ENCODE data around the gene LRRC70. TPM values are rescaled to one million over a fixed set of nuclear protein-coding genes. Genes with fewer than 3 reads are reported as not detected.
A peak's percentile ranks its signal among the peaks of the same experiment; 100 is the strongest.

Gene LRRC70
- total and polyA plus RNA-seq, 10 donors = 3.9 to 15.4 (median 10.1) TPM

DNA sequence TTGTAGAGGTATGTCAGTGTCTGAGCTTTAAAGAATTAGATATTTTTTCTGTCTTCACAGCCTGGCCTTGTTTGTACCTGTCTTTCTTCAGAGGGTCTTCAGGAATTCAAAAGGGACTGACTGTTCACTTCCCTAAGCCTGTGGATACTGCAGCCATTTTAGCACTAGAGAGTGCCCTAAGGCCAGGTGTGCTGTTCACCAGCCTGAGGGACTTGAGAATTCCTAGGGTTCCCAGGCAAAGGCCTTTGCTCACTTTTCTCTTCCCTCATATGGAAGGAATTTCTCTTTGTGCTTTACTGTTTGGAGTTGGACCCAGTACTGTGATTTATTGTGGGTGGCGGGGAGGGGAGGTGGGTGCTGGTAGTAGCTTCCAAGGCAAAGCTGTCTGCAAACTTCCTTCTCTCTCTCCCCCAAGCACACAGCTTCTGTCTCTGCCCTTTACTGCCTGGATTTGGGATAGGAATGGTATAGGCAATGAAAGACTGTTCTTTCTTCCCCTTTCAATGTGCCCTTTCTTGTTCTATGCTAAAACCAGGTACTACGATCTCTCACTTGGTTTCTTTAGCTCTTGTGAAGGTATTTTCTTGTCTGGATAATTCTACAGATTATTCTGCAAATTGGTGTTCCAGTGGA is 9.7 kb upstream of the LRRC70 start:
- Histone ChIP-seq H3K4me1 (peaks cover 0 to 11% (median 0%) of the 10 kb centered on the region in 6 donors), H3K36me3 (peaks cover 0 to 48% (median 24%) of the 10 kb centered on the region in 6 donors), H3K27ac (no peak overlapping the region), H3K9me3 (peaks cover 0 to 43% (median 36%) of the 10 kb centered on the region in 8 donors), H3K27me3 (replicated peaks in 1 of 7) (no peaks in the 10 kb centered on the region), H3K4me3 (no peak overlapping the region)
- TF ChIP-seq POLR2AphosphoS5 (IDR thresholded peaks at IDR 0.05) = no peak
- no peak for TF ChIP-seq CTCF (IDR thresholded peaks at IDR 0.05 in 8 of 11, conservative IDR thresholded peaks at IDR 0.05 in 3 of 11)
- no peak for TF ChIP-seq POLR2A (IDR thresholded peaks at IDR 0.05)
- 91 to 100% (median 93%) methylated on average over 2 of the region's 2 CpGs for WGBS, 5 donors
- intact Hi-C loops (cut with DNase I; ENCODE audit: low total_unique reads) = no loop called here
- no peak for DNase-seq

GRCh38 chr5:62569470-62569869 is 9.1 kb upstream of the LRRC70 start:
- Histone ChIP-seq H3K4me3 (no peak overlapping the region), H3K36me3 (peaks cover 0 to 46% (median 24%) of the 10 kb centered on the region in 6 donors), H3K4me1 (peaks cover 0 to 11% (median 0%) of the 10 kb centered on the region in 6 donors), H3K27ac (no peak overlapping the region), H3K27me3 (replicated peaks in 1 of 7) (no peaks in the 10 kb centered on the region), H3K9me3 (peaks cover 0 to 43% (median 36%) of the 10 kb centered on the region in 8 donors)
- no peak for DNase-seq
- TF ChIP-seq POLR2A (IDR thresholded peaks at IDR 0.05) (no peak), CTCF (IDR thresholded peaks at IDR 0.05 in 8 of 11, conservative IDR thresholded peaks at IDR 0.05 in 3 of 11) (no peak), POLR2AphosphoS5 (IDR thresholded peaks at IDR 0.05) (no peak)
- WGBS, 5 donors = 64 to 86% (median 74%) methylated on average over 1 of the region's 1 CpG
- intact Hi-C loops (cut with DNase I; ENCODE audit: low total_unique reads) = no loop called here

DNA sequence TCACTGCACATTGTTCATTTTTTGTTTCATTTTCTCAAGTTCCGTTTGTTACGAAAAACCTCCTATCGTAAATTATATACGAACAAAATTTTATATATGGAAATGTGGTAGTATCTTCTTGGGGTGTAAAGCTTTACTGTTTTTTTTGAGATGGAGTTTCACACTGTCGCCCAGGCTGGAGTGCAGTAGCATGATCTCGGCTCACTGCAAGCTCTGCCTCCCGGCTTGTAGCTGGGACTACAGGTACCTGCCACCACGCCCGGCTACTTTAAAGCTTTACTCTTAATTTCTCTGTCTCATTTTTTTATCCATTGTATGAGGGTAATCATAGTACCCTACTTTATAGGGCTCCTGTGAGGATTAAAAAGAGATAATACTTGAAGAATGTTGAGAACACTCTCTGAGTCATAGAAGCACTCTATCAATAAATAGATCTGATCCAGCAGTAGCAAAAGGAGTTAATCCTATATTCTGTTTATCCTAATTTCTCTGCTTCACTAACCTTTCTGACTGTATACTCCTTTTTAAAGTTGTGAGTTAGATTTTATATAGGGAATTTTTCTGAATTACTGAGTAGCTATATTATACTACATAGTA is 5.6 kb upstream of the LRRC70 start:
- no peak for TF ChIP-seq POLR2AphosphoS5 (IDR thresholded peaks at IDR 0.05)

GRCh38 chr5:62574599-62574998 is 4.0 kb upstream of the LRRC70 start:
- intact Hi-C loops (cut with DNase I; ENCODE audit: low total_unique reads) = no loop called here
- Histone ChIP-seq H3K9me3 (no peaks in the 10 kb centered on the region), H3K4me3 (no peak overlapping the region), H3K27ac (no peak overlapping the region), H3K4me1 (peaks cover 0 to 36% (median 16%) of the 10 kb centered on the region in 6 donors), H3K27me3 (replicated peaks in 1 of 7) (no peaks in the 10 kb centered on the region), H3K36me3 (no peaks in the 10 kb centered on the region)
- TF ChIP-seq POLR2AphosphoS5 (IDR thresholded peaks at IDR 0.05) (no peak), CTCF (IDR thresholded peaks at IDR 0.05 in 8 of 11, conservative IDR thresholded peaks at IDR 0.05 in 3 of 11) (no peak), POLR2A (IDR thresholded peaks at IDR 0.05) (no peak)
- 59 to 76% (median 67%) methylated on average over 2 of the region's 2 CpGs for WGBS, 5 donors
- no peak for DNase-seq

More for the DNA sequence above, 5.6 kb upstream of the LRRC70 start:
- Histone ChIP-seq H3K27me3 (replicated peaks in 1 of 7) (no peaks in the 10 kb centered on the region), H3K27ac (peak overlapping the region in 1 of 8 donors; percentile 59), H3K36me3 (peaks cover 0 to 11% (median 1%) of the 10 kb centered on the region in 6 donors), H3K4me3 (peak overlapping the region in 1 of 8 donors; percentile 21), H3K4me1 (peaks cover 0 to 20% (median 5%) of the 10 kb centered on the region in 6 donors), H3K9me3 (peaks cover 0 to 12% (median 8%) of the 10 kb centered on the region in 8 donors)
- intact Hi-C loops (cut with DNase I; ENCODE audit: low total_unique reads) = no loop called here
- no peak for DNase-seq
- 46 to 77% (median 65%) methylated on average over 9 of the region's 9 CpGs for WGBS, 5 donors
